Measurements from ENCODE around the gene LSAMP.

The LSAMP gene

DNA sequence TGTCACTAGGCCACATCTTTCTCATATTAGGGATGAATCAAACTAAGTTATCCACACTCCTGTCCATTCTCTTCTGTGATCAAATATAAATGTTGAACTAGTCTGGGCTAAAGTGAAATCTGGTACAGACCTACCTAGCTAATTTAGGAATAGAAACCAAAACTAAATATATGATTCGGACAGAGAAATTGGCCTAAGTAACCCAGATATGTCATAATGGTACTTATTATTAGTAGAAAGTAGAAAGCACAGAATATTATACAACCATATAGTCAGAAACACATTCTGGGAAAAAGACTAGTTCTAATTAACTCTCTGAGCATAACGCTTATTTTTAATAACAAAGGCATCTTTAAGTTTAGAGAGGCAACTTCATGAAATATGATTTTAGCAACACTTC is 389.0 kb downstream of the LSAMP start:
- H3K4me3 ChIP-seq (ENCODE audit: low read length) = no peak overlapping the region
- TF ChIP-seq, protein P1, sequence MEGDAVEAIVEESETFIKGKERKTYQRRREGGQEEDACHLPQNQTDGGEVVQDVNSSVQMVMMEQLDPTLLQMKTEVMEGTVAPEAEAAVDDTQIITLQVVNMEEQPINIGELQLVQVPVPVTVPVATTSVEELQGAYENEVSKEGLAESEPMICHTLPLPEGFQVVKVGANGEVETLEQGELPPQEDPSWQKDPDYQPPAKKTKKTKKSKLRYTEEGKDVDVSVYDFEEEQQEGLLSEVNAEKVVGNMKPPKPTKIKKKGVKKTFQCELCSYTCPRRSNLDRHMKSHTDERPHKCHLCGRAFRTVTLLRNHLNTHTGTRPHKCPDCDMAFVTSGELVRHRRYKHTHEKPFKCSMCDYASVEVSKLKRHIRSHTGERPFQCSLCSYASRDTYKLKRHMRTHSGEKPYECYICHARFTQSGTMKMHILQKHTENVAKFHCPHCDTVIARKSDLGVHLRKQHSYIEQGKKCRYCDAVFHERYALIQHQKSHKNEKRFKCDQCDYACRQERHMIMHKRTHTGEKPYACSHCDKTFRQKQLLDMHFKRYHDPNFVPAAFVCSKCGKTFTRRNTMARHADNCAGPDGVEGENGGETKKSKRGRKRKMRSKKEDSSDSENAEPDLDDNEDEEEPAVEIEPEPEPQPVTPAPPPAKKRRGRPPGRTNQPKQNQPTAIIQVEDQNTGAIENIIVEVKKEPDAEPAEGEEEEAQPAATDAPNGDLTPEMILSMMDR (conservative IDR thresholded peaks at IDR 0.05; ENCODE audit: low read depth, low read length) = no peak
- DNase-seq (ENCODE audit: low read depth) = no peak

- TF ChIP-seq, protein P1 (conservative IDR thresholded peaks at IDR 0.05; ENCODE audit: low read depth, low read length) = no peak
- no peak for DNase-seq (ENCODE audit: low read depth)
- H3K4me3 ChIP-seq (ENCODE audit: low read length) = no peak overlapping the region
Measured at GRCh38 chr3:116053017-116053416, 392.3 kb downstream of the LSAMP start.

GRCh38 chr3:116052602-116053001 is 392.7 kb downstream of the LSAMP start:
- no peak overlapping the region for H3K4me3 ChIP-seq (ENCODE audit: low read length)
- no peak for DNase-seq (ENCODE audit: low read depth)
- TF ChIP-seq, protein P1 (conservative IDR thresholded peaks at IDR 0.05; ENCODE audit: low read depth, low read length) = no peak

DNA sequence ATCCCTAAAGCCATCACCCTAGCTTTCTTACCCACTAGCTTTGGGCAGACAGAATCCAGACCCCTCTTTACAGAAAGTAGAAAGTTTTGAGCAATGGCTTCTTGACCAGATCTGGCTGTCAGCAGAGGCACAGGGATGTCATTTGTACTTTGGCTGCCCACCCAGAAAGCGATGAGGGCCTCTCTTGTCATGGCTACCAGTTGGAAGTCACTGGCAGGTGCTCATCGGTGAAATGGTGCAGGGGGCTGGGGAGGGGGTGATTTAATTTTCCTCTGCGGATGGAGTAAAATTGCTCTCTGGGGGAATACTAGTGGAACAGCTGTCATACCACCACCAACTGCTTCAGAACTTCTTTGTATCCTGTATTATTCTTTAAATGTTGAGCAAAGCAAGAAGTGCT is 393.7 kb downstream of the LSAMP start:
- no peak overlapping the region for H3K4me3 ChIP-seq (ENCODE audit: low read length)
- DNase-seq (ENCODE audit: low read depth) = no peak
- TF ChIP-seq, protein P1 (conservative IDR thresholded peaks at IDR 0.05; ENCODE audit: low read depth, low read length) = no peak

DNA sequence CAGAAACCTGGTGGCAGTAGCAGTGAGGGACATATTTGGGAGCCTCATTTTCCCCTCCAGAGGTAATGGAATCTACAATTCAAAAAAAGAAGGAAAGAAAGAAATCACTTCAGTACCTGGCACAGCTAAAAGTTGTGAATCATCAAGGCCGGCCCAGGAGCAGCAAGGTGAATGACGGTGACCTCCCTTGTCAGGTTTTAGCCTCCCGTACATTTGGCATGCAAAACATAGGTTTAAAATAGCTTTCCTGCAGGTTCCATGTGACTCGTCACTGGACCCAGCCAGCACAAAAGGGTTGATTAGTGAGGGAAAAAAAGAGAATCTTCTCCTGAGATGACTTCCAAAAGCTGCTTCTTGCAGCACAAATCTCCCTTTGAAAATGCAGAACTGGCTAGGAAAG is 394.2 kb downstream of the LSAMP start:
- no peak for DNase-seq (ENCODE audit: low read depth)
- TF ChIP-seq, protein P1 (conservative IDR thresholded peaks at IDR 0.05; ENCODE audit: low read depth, low read length) = no peak
- no peak overlapping the region for H3K4me3 ChIP-seq (ENCODE audit: low read length)

- H3K4me3 ChIP-seq (ENCODE audit: low read length) = no peak overlapping the region
- TF ChIP-seq, protein P1 (conservative IDR thresholded peaks at IDR 0.05; ENCODE audit: low read depth, low read length) = no peak
- DNase-seq (ENCODE audit: low read depth) = no peak
Measured at GRCh38 chr3:116050311-116050915, 394.9 kb downstream of the LSAMP start.

DNA sequence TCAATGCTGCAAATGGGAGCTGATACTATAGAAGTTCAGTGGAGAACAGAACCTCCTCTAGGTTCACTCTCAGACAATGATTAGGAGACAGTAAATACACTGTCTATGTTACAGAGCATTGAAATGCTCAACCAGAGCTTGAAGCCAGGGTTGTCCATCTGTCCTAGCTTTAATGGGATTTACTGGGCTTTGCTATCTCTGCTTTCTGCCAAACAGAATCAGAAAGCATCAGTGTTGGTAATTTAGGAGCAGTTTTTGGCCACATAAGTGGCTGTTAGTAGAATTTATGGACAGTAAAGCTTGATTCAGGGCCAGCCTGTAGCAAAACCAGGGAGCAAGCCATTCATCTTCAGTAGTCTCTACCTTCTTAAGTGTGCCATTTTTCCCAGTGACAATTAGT is 396.3 kb downstream of the LSAMP start:
- H3K4me3 ChIP-seq (ENCODE audit: low read length) = no peak overlapping the region
- DNase-seq (ENCODE audit: low read depth) = no peak
- TF ChIP-seq, protein P1 (conservative IDR thresholded peaks at IDR 0.05; ENCODE audit: low read depth, low read length) = no peak

Measured in retinal pigment epithelial cell (primary cell).